UCSD-AML1 (cell line): Measurements from ENCODE around the gene WNT7A.

ENCODE experiments used
- DNase-seq: peaks from one replicate; lab custom pipeline; 2025; ENCODE audit not compliant: unreplicated experiment; lab: John Stamatoyannopoulos, UW

WNT7A gene

GRCh38 chr3:13849018-13849417, 30.9 kb downstream of the WNT7A start:
- no peak for DNase-seq

- DNase-seq = no peak
Measured at GRCh38 chr3:13846716-13847570, 32.9 kb downstream of the WNT7A start.

GRCh38 chr3:13846238-13846637, 33.6 kb downstream of the WNT7A start:
- no peak for DNase-seq

GRCh38 chr3:13845806-13846205, 34.1 kb downstream of the WNT7A start:
- no peak for DNase-seq

- DNase-seq = no peak
Measured at GRCh38 chr3:13844911-13845310, 35.0 kb downstream of the WNT7A start.

GRCh38 chr3:13844286-13844685, 35.6 kb downstream of the WNT7A start:
- DNase-seq = no peak

- DNase-seq = no peak
Measured at GRCh38 chr3:13843351-13843750, 36.5 kb downstream of the WNT7A start.

GRCh38 chr3:13842226-13842625, 37.6 kb downstream of the WNT7A start:
- no peak for DNase-seq

- no peak for DNase-seq
Measured at GRCh38 chr3:13841826-13842225, 38.0 kb downstream of the WNT7A start.

GRCh38 chr3:13841141-13841540, 38.7 kb downstream of the WNT7A start:
- DNase-seq = no peak

GRCh38 chr3:13840456-13840855, 39.4 kb downstream of the WNT7A start:
- DNase-seq = no peak

- no peak for DNase-seq
Measured at GRCh38 chr3:13839726-13840340, 40.0 kb downstream of the WNT7A start.

GRCh38 chr3:13839253-13839652, 40.6 kb downstream of the WNT7A start:
- DNase-seq = no peak

- no peak for DNase-seq
Measured at GRCh38 chr3:13838421-13838820, 41.5 kb downstream of the WNT7A start.

GRCh38 chr3:13837751-13838150, 42.1 kb downstream of the WNT7A start:
- no peak for DNase-seq

GRCh38 chr3:13836658-13837587, 42.9 kb downstream of the WNT7A start:
- no peak for DNase-seq

GRCh38 chr3:13835246-13835645, 44.6 kb downstream of the WNT7A start:
- no peak for DNase-seq

- no peak for DNase-seq
Measured at GRCh38 chr3:13834258-13835035, 45.4 kb downstream of the WNT7A start.

GRCh38 chr3:13833506-13834257, 46.2 kb downstream of the WNT7A start:
- DNase-seq = no peak

GRCh38 chr3:13832130-13832529, 47.7 kb downstream of the WNT7A start:
- no peak for DNase-seq
